Nasal cavity respiratory epithelium epithelial cell of viscerocranial mucosa (primary cell): Measurements from ENCODE around the gene URB1. TPM values are rescaled to one million over a fixed set of nuclear protein-coding genes. Genes with fewer than 3 reads are reported as not detected.

Source experiments
- total RNA-seq: library from RNA; depleted of rRNA; stranded (reverse); fragments of >200 nt; gene quantifications from 2 replicates; pipeline ENCODE4 v1.2.3, GENCODE V29; 2014

URB1 gene
- 33.2 and 55.0 TPM in 2 replicates for total RNA-seq

DNA sequence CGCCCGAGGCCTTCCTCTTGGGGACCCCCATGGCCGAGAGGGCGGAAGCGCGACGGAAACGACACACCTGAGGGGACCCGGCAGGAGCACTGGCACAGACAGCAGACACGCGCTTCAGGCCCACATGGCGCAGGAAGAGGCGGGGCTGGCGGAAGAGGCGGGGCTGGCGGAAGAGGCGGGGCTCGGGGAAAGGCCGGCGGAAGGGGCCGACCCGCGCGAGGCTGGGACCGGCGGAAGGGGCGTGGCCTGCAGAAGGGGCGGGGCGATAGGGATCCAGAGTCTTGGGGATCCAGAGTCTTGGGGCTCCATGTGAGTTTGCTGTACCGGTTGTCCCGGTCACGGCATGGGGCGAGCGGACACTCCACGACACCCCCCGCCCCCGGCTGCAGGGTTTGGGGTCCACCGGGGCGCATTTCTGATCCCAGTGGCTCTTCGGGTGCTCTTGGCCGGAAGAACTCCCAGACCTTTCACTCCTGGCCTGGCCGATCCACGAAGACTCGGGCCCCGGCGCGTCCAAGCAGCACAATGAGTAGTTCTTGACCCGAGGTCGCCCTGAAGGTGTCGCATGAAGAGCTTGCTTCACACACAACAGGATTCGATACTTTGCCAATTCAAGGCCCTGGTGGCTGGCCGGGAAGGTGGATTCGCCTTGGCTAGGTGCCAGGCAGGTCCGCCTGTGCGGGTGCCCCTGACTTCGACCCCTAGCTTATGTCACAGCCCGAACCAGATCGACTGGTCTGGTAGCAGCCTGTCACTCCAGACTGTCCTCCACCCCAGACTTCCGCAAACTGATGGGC lies at the start of gene URB1:
URB1 (minus strand) TSS at position 133 of the 797 bp plus-strand sequence; CDS start at position 31, 102 bp downstream.

GRCh38 chr21:32412162-32413014 lies 19.6 kb upstream of the URB1 start, which contains the start of gene EVA1C:
EVA1C (plus strand) TSS chr21:32412706; CDS start chr21:32412854, 148 bp downstream.

GRCh38 chr21:32298658-32299081 lies 94.1 kb downstream of the URB1 start, which contains the start of gene MRAP:
MRAP (plus strand) TSS chr21:32298855; CDS start chr21:32298972, 117 bp downstream.

DNA sequence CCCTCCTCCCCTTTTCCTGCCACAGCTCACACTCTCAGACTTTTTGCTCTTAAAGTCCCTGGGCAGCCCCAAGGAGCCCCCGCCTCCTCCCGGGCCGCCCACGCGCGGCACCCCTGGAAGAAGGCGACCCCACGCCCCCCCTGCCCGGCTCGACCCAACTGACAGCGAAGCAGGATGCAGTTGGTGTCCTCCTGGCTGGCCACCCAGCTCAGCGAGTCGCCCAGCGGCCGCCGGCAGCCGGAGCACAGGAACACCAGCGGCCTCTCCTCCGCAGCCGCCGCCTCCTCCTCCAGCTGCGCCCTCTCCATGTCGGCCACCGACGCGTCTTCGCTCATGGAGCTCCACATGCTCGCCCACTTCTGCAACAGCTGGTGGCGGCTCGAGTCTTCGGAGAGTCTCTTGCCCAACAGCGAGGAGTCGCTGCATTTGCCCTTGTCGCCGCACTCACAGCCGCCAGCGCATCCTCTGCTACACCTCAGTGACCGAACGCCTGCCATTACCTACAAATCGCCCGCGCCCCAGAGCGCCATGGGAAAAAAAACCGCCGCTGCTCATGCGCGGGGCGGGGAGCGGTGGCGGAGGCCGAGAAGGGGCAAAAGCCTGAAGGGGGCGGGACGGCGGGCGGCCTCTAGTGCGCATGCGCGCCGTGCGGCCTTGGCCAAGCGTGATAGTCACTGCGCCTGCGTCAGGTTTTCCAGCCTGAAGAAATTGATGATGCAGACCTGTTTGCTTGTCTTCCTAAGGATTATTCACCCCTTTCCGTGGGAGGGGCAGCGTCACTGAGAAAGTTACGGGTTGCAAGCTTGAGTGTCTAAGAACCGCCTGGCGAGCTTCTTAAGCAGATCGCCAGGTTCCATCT lies 114.1 kb downstream of the URB1 start, which contains the start of gene MIS18A:
MIS18A (minus strand) TSS at position 532 of the 859 bp plus-strand sequence; CDS start at position 497, 35 bp downstream.

Other genes with a start within 250 kb of the URB1 start
- 5.5 and 5.9 TPM in 2 replicates for gene MIS18A, start 114.0 kb downstream of the URB1 start, total RNA-seq
- not detected in 2 replicates for gene MRAP, start 94.2 kb downstream of the URB1 start, total RNA-seq
- gene EVA1C, start 19.7 kb upstream of the URB1 start, total RNA-seq: 8.9 and 11.1 TPM in 2 replicates
- gene TCP10L, start 192.5 kb upstream of the URB1 start, total RNA-seq: 0.68 and 1.3 TPM in 2 replicates
- gene CFAP298, start 219.4 kb upstream of the URB1 start, total RNA-seq: 32.5 and 49.6 TPM in 2 replicates